GM18498 (cell line): ENCODE data around the gene SAMD11.

Experiments used
- ATAC-seq: cut with Tn5 transposase; IDR thresholded peaks from one replicate; pipeline ENCODE4 v1.9.1; 2021; ENCODE audit warnings: mild to moderate bottlenecking, moderate library complexity; ENCODE audit not compliant: unreplicated experiment

The SAMD11 gene

GRCh38 chr1:992362-992761, 68.6 kb downstream of the SAMD11 start:
- ATAC-seq = no peak

GRCh38 chr1:993379-993995, 69.8 kb downstream of the SAMD11 start:
- ATAC-seq = no peak
